Measurements from ENCODE around the gene SPTBN4.
"Not testable (repeated sequence)": the region's sequence is repeated elsewhere in the genome, so short reads cannot be mapped to it uniquely, and the experiment has no call there.

The SPTBN4 gene

DNA sequence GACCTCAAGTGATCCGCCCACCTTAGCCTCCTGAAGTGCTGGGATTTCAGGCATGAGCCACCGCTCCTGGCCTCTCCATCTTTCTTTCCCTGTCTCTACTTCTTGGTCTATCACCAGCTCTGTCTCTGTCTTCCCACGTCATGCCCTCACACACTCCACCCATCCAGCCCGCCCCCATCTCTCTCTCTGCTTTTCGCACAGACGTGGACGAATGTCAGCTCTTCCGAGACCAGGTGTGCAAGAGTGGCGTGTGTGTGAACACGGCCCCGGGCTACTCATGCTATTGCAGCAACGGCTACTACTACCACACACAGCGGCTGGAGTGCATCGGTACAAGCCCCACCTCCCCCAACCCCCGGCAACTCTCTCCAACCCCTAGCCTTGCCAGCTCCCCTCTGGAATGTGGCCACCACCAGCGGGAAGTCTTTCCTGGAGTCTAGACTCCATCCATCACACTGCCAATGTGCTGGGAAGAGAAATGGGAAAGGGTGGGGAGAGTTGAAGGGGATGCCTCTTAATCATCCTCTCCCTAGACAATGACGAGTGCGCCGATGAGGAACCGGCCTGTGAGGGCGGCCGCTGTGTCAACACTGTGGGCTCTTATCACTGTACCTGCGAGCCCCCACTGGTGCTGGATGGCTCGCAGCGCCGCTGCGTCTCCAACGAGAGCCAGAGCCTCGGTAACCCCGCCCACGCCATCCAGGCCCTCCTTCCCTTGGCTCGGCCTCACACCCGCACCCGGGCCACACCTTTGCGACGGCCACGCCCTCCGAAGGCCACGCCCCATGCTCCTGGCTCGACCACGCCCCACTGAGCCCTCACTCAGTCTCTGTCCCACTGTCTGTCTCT lies 156.8 kb downstream of the SPTBN4 start:
- DNase-seq = no peak

DNA sequence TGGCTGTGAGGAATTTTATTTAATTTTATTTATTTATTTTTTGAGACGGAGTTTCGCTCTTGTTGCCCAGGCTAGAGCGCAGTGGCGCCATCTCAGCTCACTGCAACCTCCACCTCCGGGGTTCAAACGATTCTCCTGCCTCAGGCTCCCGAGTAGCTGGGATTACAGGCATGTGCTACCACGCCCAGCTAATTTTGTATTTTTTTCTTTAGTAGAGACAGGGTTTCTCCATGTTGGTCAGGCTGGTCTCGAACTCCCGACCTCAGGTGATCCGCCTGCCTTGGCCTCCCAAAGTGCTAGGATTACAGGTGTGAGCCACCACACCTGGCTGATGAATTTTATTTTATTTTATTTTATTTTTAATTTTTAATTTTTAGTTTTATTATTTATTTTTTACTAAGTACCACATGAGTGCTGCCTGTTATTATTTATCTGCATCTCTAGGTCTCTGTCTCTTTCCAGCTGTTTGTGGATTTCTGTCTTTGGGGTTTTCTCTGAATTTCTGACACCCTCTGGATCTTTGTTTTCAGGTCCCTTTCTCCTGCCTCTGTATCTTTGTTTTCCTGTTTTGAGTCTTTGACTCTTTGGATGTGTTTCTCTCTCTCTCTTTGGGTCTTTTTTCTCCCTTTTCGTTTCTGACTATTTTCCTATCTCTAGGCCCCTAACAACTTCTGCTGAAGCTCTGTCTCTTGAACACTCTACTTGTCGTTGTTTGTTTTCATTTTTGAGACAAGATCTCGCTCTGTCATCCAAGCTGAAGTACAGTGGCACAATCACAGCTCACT lies 157.8 kb downstream of the SPTBN4 start:
- not testable (repeated sequence) for DNase-seq

DNA sequence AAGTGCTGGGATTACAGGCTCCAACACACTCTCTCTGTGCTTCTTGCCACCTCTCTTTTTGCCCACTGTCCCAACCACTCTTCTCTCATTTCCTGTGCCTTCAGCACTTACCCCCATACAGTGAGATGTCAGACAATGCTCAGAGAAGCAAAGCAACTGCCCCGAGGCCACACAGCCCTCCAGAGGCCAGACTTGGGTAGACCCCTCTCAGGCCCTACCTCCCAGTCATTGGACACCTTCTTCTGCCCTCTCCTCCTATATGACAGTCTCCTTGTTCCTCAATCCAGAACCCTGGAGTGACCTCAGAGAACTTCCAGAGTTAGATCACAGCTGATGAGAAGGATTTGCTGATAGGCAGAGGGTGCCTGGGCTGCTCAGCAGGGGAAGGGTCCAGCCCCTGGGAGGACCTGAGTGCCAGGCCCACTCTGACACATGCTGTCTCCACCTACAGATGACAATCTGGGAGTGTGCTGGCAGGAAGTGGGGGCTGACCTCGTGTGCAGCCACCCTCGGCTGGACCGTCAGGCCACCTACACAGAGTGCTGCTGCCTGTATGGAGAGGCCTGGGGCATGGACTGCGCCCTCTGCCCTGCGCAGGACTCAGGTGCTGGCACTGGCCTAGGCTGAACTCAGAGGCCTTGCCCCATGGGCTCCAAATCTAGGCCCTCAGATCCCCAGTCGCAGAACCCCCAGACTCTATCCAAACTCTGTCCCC lies 158.8 kb downstream of the SPTBN4 start:
- no peak for DNase-seq
